ENCODE data around the gene IFRD1. TPM values are rescaled to one million over a fixed set of nuclear protein-coding genes. Genes with fewer than 3 reads are reported as not detected.

Gene IFRD1
- polyA plus RNA-seq, 1 of the 3 experiments (the other 2 are of a cell fraction), result 31.0 TPM

- ChIA-PET CTCF (interaction anchor here (0.7 to 4.1 kb wide), 46 partner anchors 10 to 1416 kb away, joined by 3 to 34 read pairs (median 4); partner anchors contain the start of genes IFRD1 and LSMEM1), POLR2A (no interaction called here)
- Histone ChIP-seq H3K4me3 (ENCODE audit: low read depth in 2 of 2, low read length in 1 of 2) (no peak overlapping the region), H3F3A (replicated peaks; ENCODE audit: insufficient read depth) (no peaks in the 10 kb centered on the region), H3K27ac (ENCODE audit: low read depth in 2 of 2, low read length in 1 of 2) (peak overlapping the region; percentile 35 to 70; a peak in 2 of 4 replicates), H3K9ac (no peak overlapping the region), H4K20me1 (ENCODE audit: insufficient read depth) (no peaks in the 10 kb centered on the region), H3K9me2 (no peaks in the 10 kb centered on the region), H3K27me3 (ENCODE audit: insufficient read depth) (no peaks in the 10 kb centered on the region), H3K4me1 (ENCODE audit: control insufficient read depth in 1 of 2, insufficient read depth in 2 of 2, low read depth in 1 of 2, low read length in 1 of 2) (peaks cover 5 to 11% of the 10 kb centered on the region in 2 experiments; a peak in 3 of 4 replicates), H2AFZ (ENCODE audit: low read depth) (peak overlapping the region; percentile 50), H3K36me3 (replicated peaks in 1 of 2; ENCODE audit: control insufficient read depth in 1 of 2, insufficient read depth in 2 of 2, low read length in 1 of 2) (peaks cover 0 to under 1% of the 10 kb centered on the region in 2 experiments), H3K79me2 (ENCODE audit: insufficient read depth) (no peaks in the 10 kb centered on the region), H3K4me2 (peak overlapping the region; percentile 27; the same call in 1 of the 2 replicates), H3K9me3 (no peaks in the 10 kb centered on the region)
- peak; percentile 83 for TF ChIP-seq CTCF (IDR thresholded peaks at IDR 0.05)
- no peak for TF ChIP-seq MXI1 (IDR thresholded peaks at IDR 0.05; ENCODE audit: low read depth, low read length)
- peak; percentile 90 for TF ChIP-seq RAD21 (IDR thresholded peaks at IDR 0.05; ENCODE audit: low read length)
- TF ChIP-seq TEAD4 (IDR thresholded peaks at IDR 0.05; ENCODE audit: borderline replicate concordance, insufficient read depth), result no peak
- peak; percentile 88 for TF ChIP-seq SMC3 (IDR thresholded peaks at IDR 0.05; ENCODE audit: low read depth, low read length)
- TF ChIP-seq GATA2 (CRISPR knock-in tag; IDR thresholded peaks at IDR 0.05), result no peak
- WGBS (ENCODE audit: low lambda C conversion rate), result 32% methylated on average over 6 of the region's 6 CpGs
- peak; percentile 57 for DNase-seq
Measured at GRCh38 chr7:112495810-112496462, 45.7 kb downstream of the IFRD1 start.

- no peaks in the 10 kb centered on the region for H3K79me2 ChIP-seq (ENCODE audit: insufficient read depth)
- H3K9ac ChIP-seq, result no peak overlapping the region
- H2AFZ ChIP-seq (ENCODE audit: low read depth), result no peak overlapping the region
- no peaks in the 10 kb centered on the region for H3K9me3 ChIP-seq
- no peak overlapping the region for H3K4me2 ChIP-seq
- H3K36me3 ChIP-seq (replicated peaks in 1 of 2; ENCODE audit: control insufficient read depth in 1 of 2, insufficient read depth in 2 of 2, low read length in 1 of 2), result no peaks in the 10 kb centered on the region
- no peaks in the 10 kb centered on the region for H3F3A ChIP-seq (replicated peaks; ENCODE audit: insufficient read depth)
- no peaks in the 10 kb centered on the region for H3K9me2 ChIP-seq
- no peaks in the 10 kb centered on the region for H4K20me1 ChIP-seq (ENCODE audit: insufficient read depth)
- ChIA-PET POLR2A (no interaction called here), CTCF (interaction anchor here (0.9 to 4.1 kb wide), 10 partner anchors 17 to 924 kb away, joined by 3 to 34 read pairs (median 5); no protein-coding TSS in a partner anchor)
- no peak overlapping the region for H3K27ac ChIP-seq (ENCODE audit: low read depth in 2 of 2, low read length in 1 of 2)
- WGBS (ENCODE audit: low lambda C conversion rate), result 50% methylated on average over 2 of the region's 2 CpGs
- TF ChIP-seq PBX3 (IDR thresholded peaks at IDR 0.05) (no peak), JUND (IDR thresholded peaks at IDR 0.05) (no peak), USF1 (IDR thresholded peaks at IDR 0.05; ENCODE audit: borderline replicate concordance, low read depth) (no peak), NRF1 (IDR thresholded peaks at IDR 0.05; ENCODE audit: low read depth, low read length) (no peak), MXI1 (IDR thresholded peaks at IDR 0.05; ENCODE audit: low read depth, low read length) (no peak), TEAD4 (IDR thresholded peaks at IDR 0.05; ENCODE audit: borderline replicate concordance, insufficient read depth) (no peak), TAF1 (IDR thresholded peaks at IDR 0.05; ENCODE audit: borderline replicate concordance, low read depth, low read length) (no peak), CTCF (IDR thresholded peaks at IDR 0.05) (no peak), GATA2 (CRISPR knock-in tag; IDR thresholded peaks at IDR 0.05) (no peak), POLR2AphosphoS5 (IDR thresholded peaks at IDR 0.05; ENCODE audit: low read depth, low read length) (no peak), SIN3A (IDR thresholded peaks at IDR 0.05; ENCODE audit: borderline replicate concordance, low read depth, low read length) (no peak), MEF2A (IDR thresholded peaks at IDR 0.05; ENCODE audit: borderline replicate concordance, low read depth) (no peak), RAD21 (IDR thresholded peaks at IDR 0.05; ENCODE audit: low read length) (no peak), ZBTB33 (IDR thresholded peaks at IDR 0.05; ENCODE audit: borderline replicate concordance, low read depth) (no peak)
- H3K27me3 ChIP-seq (ENCODE audit: insufficient read depth), result no peaks in the 10 kb centered on the region
- no peak for DNase-seq
- peaks cover 5 to 11% of the 10 kb centered on the region in 2 experiments; a peak in 3 of 4 replicates for H3K4me1 ChIP-seq (ENCODE audit: control insufficient read depth in 1 of 2, insufficient read depth in 2 of 2, low read depth in 1 of 2, low read length in 1 of 2)
- no peak overlapping the region for H3K4me3 ChIP-seq (ENCODE audit: low read depth in 2 of 2, low read length in 1 of 2)
Measured at GRCh38 chr7:112497481-112497880, 47.2 kb downstream of the IFRD1 start.
